A549 (cell line): Measurements from ENCODE around the gene CLEC16A. TPM values are rescaled to one million over a fixed set of nuclear protein-coding genes. Genes with fewer than 3 reads are reported as not detected.

Experiments
- ATAC-seq, 2 experiments: fragments of 200-7000 bp in 1 of 2; fragments of >200 bp in 1 of 2; cut with Nextera tagmentation in 1 of 2; cut with Tn5 transposase in 1 of 2; 3 replicates each; pipeline versions ENCODE4 v1.8.0 to v1.9.1; 2018 to 2020; ENCODE audit warnings: mild to moderate bottlenecking in 1 of 2, moderate library complexity in 1 of 2
- CTCF ChIA-PET: fragments of 300-600 bp; sonication (Branson Sonifier 250); formaldehyde crosslinking; extraction: SDS; loops from one replicate; lab custom pipeline; 2021; ENCODE audit warnings: antibody characterized with exemption, inconsistent platforms; lab: Yijun Ruan, JAX
- POLR2A ChIA-PET: fragments of 350-600 bp; formaldehyde crosslinking; extraction: SDS; loops from one replicate; lab custom pipeline; 2021; ENCODE audit warnings: antibody characterized with exemption, inconsistent platforms; lab: Yijun Ruan, JAX
- DNase-seq, 2 experiments: peaks; one replicate each; pipeline versions ENCODE4 v3.0.0 to v3.0.0-alpha.2; 2011 to 2016; ENCODE audit warnings: low read depth in 1 of 2, low spot score in 1 of 2
- FAIRE-seq: peaks from 2 replicates; lab custom pipeline; 2011; peaks lifted over from hg19 to GRCh38; lab: Jason Lieb, UNC
- H3K27ac ChIP-seq, 2 experiments: fragments of >200 bp; sonication (Bioruptor Twin); formaldehyde crosslinking; 3 replicates each; pipeline ENCODE4 v1.5.1; 2016 to 2017
- H3K4me1 ChIP-seq: fragments of >200 bp; sonication (Bioruptor Twin); formaldehyde crosslinking; 3 replicates; pipeline ENCODE4 v1.6.1; 2016
- H3K4me2 ChIP-seq: fragments of >200 bp; sonication (Bioruptor Twin); formaldehyde crosslinking; 3 replicates; pipeline ENCODE4 v1.6.1; 2016
- H3K4me3 ChIP-seq: fragments of >200 bp; sonication (Bioruptor Twin); formaldehyde crosslinking; 3 replicates; pipeline ENCODE4 v1.5.1; 2016
- H3K9me3 ChIP-seq: fragments of >200 bp; sonication (Bioruptor Twin); formaldehyde crosslinking; 3 replicates; pipeline ENCODE4 v1.6.1; 2016
- BCL3 ChIP-seq: fragments of >200 bp; sonication (Bioruptor Twin); formaldehyde crosslinking; IDR thresholded peaks from 3 replicates; pipeline ENCODE4 v1.6.1; 2016
- BHLHE40 ChIP-seq: IDR thresholded peaks from 2 replicates; pipeline ENCODE4 v1.6.1; 2012; ENCODE audit warnings: low read depth, low read length, inconsistent platforms
- CBX8 ChIP-seq: fragments of 200-600 bp; sonication (generic); IDR thresholded peaks from 2 replicates; pipeline ENCODE4 v1.6.1; 2016
- ELK1 ChIP-seq: fragments of 150-350 bp; IDR thresholded peaks from 2 replicates; pipeline ENCODE4 v1.6.1; 2014; ENCODE audit warnings: low read depth, mild to moderate bottlenecking, low read length
- EP300 ChIP-seq, 2 experiments: fragments of >200 bp; sonication (Bioruptor Twin); formaldehyde crosslinking; IDR thresholded peaks; 2 replicates in 1 of 2; 3 replicates in 1 of 2; pipeline ENCODE4 v1.6.1; 2016 to 2017
- GATA3 ChIP-seq: IDR thresholded peaks from 2 replicates; pipeline ENCODE4 v1.6.1; 2012; ENCODE audit warnings: borderline replicate concordance
- HEYL ChIP-seq: fragments of 250-450 bp; sonication (Bioruptor Pico); IDR thresholded peaks from 2 replicates; pipeline ENCODE4 v1.8.0; 2021; ENCODE audit warnings: mild to moderate bottlenecking, moderate library complexity
- HMGXB4 ChIP-seq: fragments of 250-450 bp; sonication (Bioruptor Pico); IDR thresholded peaks from 2 replicates; pipeline ENCODE4 v1.5.0; 2021; ENCODE audit warnings: mild to moderate bottlenecking, moderate library complexity, borderline replicate concordance
- HOXB5 ChIP-seq: fragments of 250-450 bp; sonication (Bioruptor Pico); IDR thresholded peaks from 2 replicates; pipeline ENCODE4 v1.5.0; 2020; ENCODE audit warnings: mild to moderate bottlenecking, moderate library complexity
- JUNB ChIP-seq: fragments of >200 bp; sonication (Bioruptor Twin); formaldehyde crosslinking; IDR thresholded peaks from 2 replicates; pipeline ENCODE4 v1.6.1; 2016
- MAX ChIP-seq: IDR thresholded peaks from 2 replicates; pipeline ENCODE4 v1.6.1; 2012
- PBX3 ChIP-seq: IDR thresholded peaks from 2 replicates; pipeline ENCODE4 v1.6.1; 2012
- POLR2A ChIP-seq: IDR thresholded peaks from 2 replicates; pipeline ENCODE4 v1.6.1; 2012; ENCODE audit warnings: mild to moderate bottlenecking, low read length
- RCOR1 ChIP-seq: fragments of 150-350 bp; IDR thresholded peaks from 2 replicates; pipeline ENCODE4 v1.6.1; 2014; ENCODE audit warnings: antibody characterized with exemption, low read length, low read depth
- USF2 ChIP-seq: fragments of 450-650 bp; IDR thresholded peaks from 2 replicates; pipeline ENCODE4 v1.6.1; 2014; ENCODE audit warnings: antibody characterized with exemption
- ZC3H11A ChIP-seq: fragments of 450-650 bp; IDR thresholded peaks from 2 replicates; pipeline ENCODE4 v1.6.1; 2014; ENCODE audit warnings: antibody characterized with exemption, mild to moderate bottlenecking
- ZSCAN20 ChIP-seq: fragments of 250-450 bp; sonication (Bioruptor Pico); IDR thresholded peaks from 2 replicates; pipeline ENCODE4 v1.8.0; 2022; ENCODE audit warnings: mild to moderate bottlenecking, moderate library complexity
- WGBS: methylation state at CpG from one replicate; pipeline ENCODE4 v1.1.6; 2017; ENCODE audit errors: missing lambda C conversion rate; 5-methylcytosine and 5-hydroxymethylcytosine counted together
- polyA plus RNA-seq, 4 experiments: library from polyadenylated mRNA; depleted of rRNA in 3 of 4; stranded (reverse); fragments of >200 nt; fragmentation: RNase III in 1 of 4; extraction: RNeasy Plus Mini Kit Qiagen cat#74134 plus additional on column Dnase treatment in 1 of 4; gene quantifications; 2 replicates in 3 of 4; 3 replicates in 1 of 4; pipeline ENCODE4 v1.2.3, GENCODE V29; 2011 to 2017

CLEC16A gene
- polyA plus RNA-seq, 2 of the 4 experiments (the other 2 are of a cell fraction): 8.3 to 10.4 TPM

GRCh38 chr16:10938321-10938720, 6.0 kb upstream of the CLEC16A start:
- Histone ChIP-seq H3K9me3 (no peaks in the 10 kb centered on the region), H3K4me2 (no peak overlapping the region), H3K27ac (no peak overlapping the region), H3K4me1 (peaks cover 14% of the 10 kb centered on the region), H3K4me3 (no peak overlapping the region)
- TF ChIP-seq MAX (no peak), HOXB5 (CRISPR knock-in tag) (no peak), EP300 (IDR thresholded peaks at IDR 0.05) (no peak), BCL3 (no peak)
- DNase-seq (no peak), FAIRE-seq (no peak), ATAC-seq (no peak)
- 82% methylated on average over 7 of the region's 7 CpGs for WGBS
- ChIA-PET CTCF (interaction anchor here (1.2 to 3.7 kb wide), 3 partner anchors 8 to 20 kb away, joined by 3 to 11 read pairs (median 11); no protein-coding TSS in a partner anchor), POLR2A (no interaction called here)

- no peak overlapping the region for H3K27ac ChIP-seq
- ChIA-PET CTCF (interaction anchor here (0.6 to 3.7 kb wide), 3 partner anchors 20 to 317 kb away, joined by 3 to 11 read pairs (median 3); partner anchors contain the start of gene SOCS1), POLR2A (no interaction called here)
- DNase-seq: no peak
- no peak for TF ChIP-seq ELK1
- TF ChIP-seq HMGXB4: no peak
- no peak for TF ChIP-seq ZSCAN20 (CRISPR knock-in tag)
- TF ChIP-seq BCL3: no peak
- no peak for TF ChIP-seq JUNB
- TF ChIP-seq HEYL (CRISPR knock-in tag): no peak
- TF ChIP-seq ZC3H11A: no peak
- TF ChIP-seq POLR2A: no peak
- no peak for TF ChIP-seq PBX3
- TF ChIP-seq EP300 (IDR thresholded peaks at IDR 0.05): no peak
- TF ChIP-seq GATA3: no peak
- no peak for TF ChIP-seq MAX
- TF ChIP-seq RCOR1: no peak
- no peak for TF ChIP-seq USF2
- TF ChIP-seq BHLHE40: no peak
- TF ChIP-seq CBX8: no peak
- no peaks in the 10 kb centered on the region for H3K9me3 ChIP-seq
- H3K4me3 ChIP-seq: no peak overlapping the region
- peak overlapping the region; percentile 11; the same call in 1 of the 3 replicates for H3K4me2 ChIP-seq
- no peak for FAIRE-seq
- WGBS: 91% methylated on average over 7 of the region's 7 CpGs
- no peak for ATAC-seq
- peaks cover 19% of the 10 kb centered on the region for H3K4me1 ChIP-seq
Measured at GRCh38 chr16:10938796-10939648, 5.3 kb upstream of the CLEC16A start.
